ENCODE data around the gene DLEC1.

Gene DLEC1

GRCh38 chr3:38089163-38089562 is 50.2 kb downstream of the DLEC1 start:
- in situ Hi-C loops (cut with HindIII; ENCODE audit: low sequenced_read_pairs): loop anchor here (5.0 kb wide), 1 partner anchor 38 kb away; no protein-coding TSS in a partner anchor
- TF ChIP-seq CTCF (IDR thresholded peaks at IDR 0.05; ENCODE audit: low read depth, low read length, missing control alignments): no peak
- DNase-seq (ENCODE audit: low read depth): no peak
- no peak overlapping the region for H3K4me3 ChIP-seq (ENCODE audit: low read depth, low read length)

GRCh38 chr3:38090453-38090852 is 51.4 kb downstream of the DLEC1 start:
- no peak for TF ChIP-seq CTCF (IDR thresholded peaks at IDR 0.05; ENCODE audit: low read depth, low read length, missing control alignments)
- in situ Hi-C loops (cut with HindIII; ENCODE audit: low sequenced_read_pairs): no loop called here
- DNase-seq (ENCODE audit: low read depth): no peak
- H3K4me3 ChIP-seq (ENCODE audit: low read depth, low read length): no peak overlapping the region

- DNase-seq (ENCODE audit: low read depth): no peak
- in situ Hi-C loops (cut with HindIII; ENCODE audit: low sequenced_read_pairs): no loop called here
- no peak overlapping the region for H3K4me3 ChIP-seq (ENCODE audit: low read depth, low read length)
- TF ChIP-seq CTCF (IDR thresholded peaks at IDR 0.05; ENCODE audit: low read depth, low read length, missing control alignments): no peak
Observed at GRCh38 chr3:38094999-38095398, 56.0 kb downstream of the DLEC1 start.

- in situ Hi-C loops (cut with HindIII; ENCODE audit: low sequenced_read_pairs): no loop called here
- no peak for TF ChIP-seq CTCF (IDR thresholded peaks at IDR 0.05; ENCODE audit: low read depth, low read length, missing control alignments)
Observed at GRCh38 chr3:38095669-38096483, 56.9 kb downstream of the DLEC1 start.

GRCh38 chr3:38097446-38098375 is 58.7 kb downstream of the DLEC1 start:
- no peak for TF ChIP-seq CTCF (IDR thresholded peaks at IDR 0.05; ENCODE audit: low read depth, low read length, missing control alignments)
- no peak overlapping the region for H3K4me3 ChIP-seq (ENCODE audit: low read depth, low read length)
- in situ Hi-C loops (cut with HindIII; ENCODE audit: low sequenced_read_pairs): no loop called here
- DNase-seq (ENCODE audit: low read depth): no peak

More at GRCh38 chr3:38095669-38096483, 56.9 kb downstream of the DLEC1 start:
- H3K4me3 ChIP-seq (ENCODE audit: low read depth, low read length): no peak overlapping the region
- DNase-seq (ENCODE audit: low read depth): no peak

- no peak overlapping the region for H3K4me3 ChIP-seq (ENCODE audit: low read depth, low read length)
- no peak for TF ChIP-seq CTCF (IDR thresholded peaks at IDR 0.05; ENCODE audit: low read depth, low read length, missing control alignments)
- in situ Hi-C loops (cut with HindIII; ENCODE audit: low sequenced_read_pairs): no loop called here
- no peak for DNase-seq (ENCODE audit: low read depth)
Observed at GRCh38 chr3:38098376-38098723, 59.3 kb downstream of the DLEC1 start.
